Keratinocyte (primary cell): ENCODE results near the gene ACYP2.

Source experiments
- EZH2 ChIP-seq: IDR thresholded peaks from one replicate; pipeline ENCODE4 v1.6.1; 2012; ENCODE audit warnings: inconsistent platforms, mild to moderate bottlenecking, low read length, moderate library complexity
- TF ChIP-seq, protein P1 (sequence below), 3 experiments: IDR thresholded peaks in 1 of 3; conservative IDR thresholded peaks in 1 of 3; optimal IDR thresholded peaks in 1 of 3; 2 replicates in 2 of 3; 3 replicates in 1 of 3; pipeline versions ENCODE3 to v1.5.1; 2011; ENCODE audit warnings: low read length in 3 of 3, mild to moderate bottlenecking in 3 of 3, moderate library complexity in 2 of 3, control low read depth in 1 of 3, inconsistent platforms in 1 of 3; ENCODE audit not compliant: insufficient read depth in 2 of 3; ENCODE audit errors: extremely low read depth in 1 of 3

DNA sequence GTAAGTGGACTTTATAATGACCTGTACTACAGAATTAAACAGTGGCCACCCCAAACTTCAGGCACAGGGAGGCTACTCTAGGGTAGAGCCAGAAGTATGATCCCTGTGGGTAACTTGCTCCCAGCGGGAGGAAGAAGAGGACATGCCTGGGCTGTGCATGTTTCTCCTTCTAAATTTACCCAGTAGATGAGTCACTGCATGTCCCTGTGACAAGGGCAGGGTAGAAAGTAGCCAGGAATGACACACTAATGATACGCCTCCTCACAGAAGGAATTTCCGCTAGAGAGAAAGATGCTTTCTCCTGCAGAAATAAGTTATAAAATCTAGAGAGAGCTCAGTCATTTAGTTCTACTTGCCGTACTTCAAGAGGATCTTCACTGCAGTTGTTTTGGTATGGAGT is 7.5 kb downstream of the ACYP2 start:
- TF ChIP-seq, protein P1, sequence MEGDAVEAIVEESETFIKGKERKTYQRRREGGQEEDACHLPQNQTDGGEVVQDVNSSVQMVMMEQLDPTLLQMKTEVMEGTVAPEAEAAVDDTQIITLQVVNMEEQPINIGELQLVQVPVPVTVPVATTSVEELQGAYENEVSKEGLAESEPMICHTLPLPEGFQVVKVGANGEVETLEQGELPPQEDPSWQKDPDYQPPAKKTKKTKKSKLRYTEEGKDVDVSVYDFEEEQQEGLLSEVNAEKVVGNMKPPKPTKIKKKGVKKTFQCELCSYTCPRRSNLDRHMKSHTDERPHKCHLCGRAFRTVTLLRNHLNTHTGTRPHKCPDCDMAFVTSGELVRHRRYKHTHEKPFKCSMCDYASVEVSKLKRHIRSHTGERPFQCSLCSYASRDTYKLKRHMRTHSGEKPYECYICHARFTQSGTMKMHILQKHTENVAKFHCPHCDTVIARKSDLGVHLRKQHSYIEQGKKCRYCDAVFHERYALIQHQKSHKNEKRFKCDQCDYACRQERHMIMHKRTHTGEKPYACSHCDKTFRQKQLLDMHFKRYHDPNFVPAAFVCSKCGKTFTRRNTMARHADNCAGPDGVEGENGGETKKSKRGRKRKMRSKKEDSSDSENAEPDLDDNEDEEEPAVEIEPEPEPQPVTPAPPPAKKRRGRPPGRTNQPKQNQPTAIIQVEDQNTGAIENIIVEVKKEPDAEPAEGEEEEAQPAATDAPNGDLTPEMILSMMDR (optimal IDR thresholded peaks at IDR 0.05 in 1 of 3, IDR thresholded peaks at IDR 0.05 in 1 of 3, conservative IDR thresholded peaks at IDR 0.05 in 1 of 3; ENCODE audit: extremely low read depth in 1 of 3, insufficient read depth in 2 of 3, low read length in 3 of 3), result no peak
- TF ChIP-seq EZH2, result no peak
